ENCODE data around the gene ITSN1. TPM values are rescaled to one million over a fixed set of nuclear protein-coding genes. Genes with fewer than 3 reads are reported as not detected.
"Not testable (repeated sequence)": the region's sequence is repeated elsewhere in the genome, so short reads cannot be mapped to it uniquely, and the experiment has no call there.

Gene ITSN1
- total RNA-seq, 4 donors from 2014 or later = 50.4 to 208 (median 96.7) TPM

DNA sequence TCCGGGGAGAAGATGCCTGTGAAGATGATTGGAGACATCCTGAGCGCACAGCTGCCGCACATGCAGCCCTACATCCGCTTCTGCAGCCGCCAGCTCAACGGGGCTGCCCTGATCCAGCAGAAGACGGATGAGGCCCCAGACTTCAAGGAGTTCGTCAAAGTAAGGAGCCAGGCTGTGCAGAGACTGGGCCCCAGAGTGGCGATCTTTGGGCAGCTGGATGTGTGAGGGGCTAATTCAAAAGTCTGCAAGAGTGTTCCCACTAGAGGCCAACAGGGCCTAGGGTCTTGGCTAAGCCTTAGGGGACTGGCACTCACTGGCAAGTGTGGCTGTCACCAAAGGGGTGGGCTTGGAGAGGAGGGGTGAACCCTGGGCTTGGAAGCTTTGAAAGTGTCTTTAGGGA lies 222.9 kb downstream of the ITSN1 start:
- DNase-seq (ENCODE audit: low spot score in 2 of 2) = no peak
- H3K27me3 ChIP-seq = no peaks in the 10 kb centered on the region
- no peaks in the 10 kb centered on the region for H3K9me3 ChIP-seq
- no peak overlapping the region for H3K4me3 ChIP-seq
- no peak for TF ChIP-seq EP300 (IDR thresholded peaks at IDR 0.05)
- no peak for TF ChIP-seq POLR2A (IDR thresholded peaks at IDR 0.05)
- TF ChIP-seq, protein P1, sequence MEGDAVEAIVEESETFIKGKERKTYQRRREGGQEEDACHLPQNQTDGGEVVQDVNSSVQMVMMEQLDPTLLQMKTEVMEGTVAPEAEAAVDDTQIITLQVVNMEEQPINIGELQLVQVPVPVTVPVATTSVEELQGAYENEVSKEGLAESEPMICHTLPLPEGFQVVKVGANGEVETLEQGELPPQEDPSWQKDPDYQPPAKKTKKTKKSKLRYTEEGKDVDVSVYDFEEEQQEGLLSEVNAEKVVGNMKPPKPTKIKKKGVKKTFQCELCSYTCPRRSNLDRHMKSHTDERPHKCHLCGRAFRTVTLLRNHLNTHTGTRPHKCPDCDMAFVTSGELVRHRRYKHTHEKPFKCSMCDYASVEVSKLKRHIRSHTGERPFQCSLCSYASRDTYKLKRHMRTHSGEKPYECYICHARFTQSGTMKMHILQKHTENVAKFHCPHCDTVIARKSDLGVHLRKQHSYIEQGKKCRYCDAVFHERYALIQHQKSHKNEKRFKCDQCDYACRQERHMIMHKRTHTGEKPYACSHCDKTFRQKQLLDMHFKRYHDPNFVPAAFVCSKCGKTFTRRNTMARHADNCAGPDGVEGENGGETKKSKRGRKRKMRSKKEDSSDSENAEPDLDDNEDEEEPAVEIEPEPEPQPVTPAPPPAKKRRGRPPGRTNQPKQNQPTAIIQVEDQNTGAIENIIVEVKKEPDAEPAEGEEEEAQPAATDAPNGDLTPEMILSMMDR (IDR thresholded peaks at IDR 0.05) = no peak
- H3K27ac ChIP-seq = no peak overlapping the region
- 92 to 95% methylated on average over 9 of the region's 9 CpGs for WGBS, 2 donors
- no peaks in the 10 kb centered on the region for H3K4me1 ChIP-seq
- no peaks in the 10 kb centered on the region for H3K36me3 ChIP-seq

- Histone ChIP-seq H3K27ac (no peak overlapping the region), H3K4me3 (no peak overlapping the region), H3K9me3 (no peaks in the 10 kb centered on the region), H3K36me3 (no peaks in the 10 kb centered on the region), H3K27me3 (no peaks in the 10 kb centered on the region), H3K4me1 (no peaks in the 10 kb centered on the region)
- no peak for TF ChIP-seq POLR2A (IDR thresholded peaks at IDR 0.05)
- TF ChIP-seq EP300 (IDR thresholded peaks at IDR 0.05) = no peak
- TF ChIP-seq, protein P1 (IDR thresholded peaks at IDR 0.05) = no peak
- 73 to 88% methylated on average over 5 to 8 of the region's 8 CpGs for WGBS, 2 donors
- no peak for DNase-seq (ENCODE audit: low spot score in 2 of 2)
Observed at GRCh38 chr21:33865996-33866575, 223.8 kb downstream of the ITSN1 start.

GRCh38 chr21:33866826-33867225 lies 224.5 kb downstream of the ITSN1 start:
- no peak for DNase-seq (ENCODE audit: low spot score in 2 of 2)
- Histone ChIP-seq H3K27ac (no peak overlapping the region), H3K9me3 (no peaks in the 10 kb centered on the region), H3K4me3 (no peak overlapping the region), H3K27me3 (no peaks in the 10 kb centered on the region), H3K4me1 (no peaks in the 10 kb centered on the region), H3K36me3 (no peaks in the 10 kb centered on the region)
- WGBS, 2 donors = 70 to 88% methylated on average over 2 of the region's 2 CpGs
- TF ChIP-seq, protein P1 (IDR thresholded peaks at IDR 0.05) = no peak
- TF ChIP-seq POLR2A (IDR thresholded peaks at IDR 0.05) (no peak), EP300 (IDR thresholded peaks at IDR 0.05) (no peak)

- WGBS, 2 donors = 61 to 66% methylated on average over 13 of the region's 13 CpGs
Observed at GRCh38 chr21:33867868-33868267, 225.6 kb downstream of the ITSN1 start.

GRCh38 chr21:33869873-33870272 lies 227.6 kb downstream of the ITSN1 start:
- Histone ChIP-seq H3K27me3 (no peaks in the 10 kb centered on the region), H3K9me3 (no peaks in the 10 kb centered on the region), H3K4me3 (no peak overlapping the region), H3K4me1 (no peaks in the 10 kb centered on the region), H3K27ac (no peak overlapping the region), H3K36me3 (no peaks in the 10 kb centered on the region)
- no peak for DNase-seq (ENCODE audit: low spot score in 2 of 2)
- TF ChIP-seq, protein P1 (IDR thresholded peaks at IDR 0.05) = no peak
- TF ChIP-seq POLR2A (IDR thresholded peaks at IDR 0.05) (no peak), EP300 (IDR thresholded peaks at IDR 0.05) (no peak)

More at GRCh38 chr21:33867868-33868267, 225.6 kb downstream of the ITSN1 start:
- not testable (repeated sequence) for DNase-seq (ENCODE audit: low spot score in 2 of 2); H3K27me3 ChIP-seq; H3K4me3 ChIP-seq; H3K27ac ChIP-seq; H3K4me1 ChIP-seq; H3K9me3 ChIP-seq; H3K36me3 ChIP-seq

DNA sequence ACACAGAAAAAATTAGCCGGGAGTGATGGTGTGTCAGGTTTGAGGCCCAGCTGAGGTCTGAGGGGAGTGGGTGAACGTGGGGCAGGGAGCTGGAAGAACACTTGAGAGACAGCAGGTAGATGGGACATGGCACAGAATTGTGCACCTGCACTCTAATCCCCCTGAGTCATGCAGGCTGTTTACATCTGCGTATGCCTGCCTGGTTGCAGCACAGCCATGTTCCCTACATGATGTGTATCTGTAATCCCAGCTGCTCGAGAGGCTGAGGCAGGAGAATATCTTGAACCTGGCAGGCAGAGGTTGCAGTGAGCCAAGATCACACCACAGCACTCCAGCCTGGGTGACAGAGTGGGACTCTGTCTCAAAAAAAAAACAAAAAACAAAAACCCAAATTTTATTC lies 228.5 kb downstream of the ITSN1 start:
- Histone ChIP-seq H3K27me3 (no peaks in the 10 kb centered on the region), H3K4me3 (no peak overlapping the region), H3K27ac (no peak overlapping the region), H3K4me1 (no peaks in the 10 kb centered on the region), H3K36me3 (no peaks in the 10 kb centered on the region), H3K9me3 (no peaks in the 10 kb centered on the region)
- WGBS, 2 donors = 88% methylated on average over 4 of the region's 4 CpGs
- no peak for DNase-seq (ENCODE audit: low spot score in 2 of 2)
- TF ChIP-seq EP300 (IDR thresholded peaks at IDR 0.05) (no peak), POLR2A (IDR thresholded peaks at IDR 0.05) (no peak)
- TF ChIP-seq, protein P1 (IDR thresholded peaks at IDR 0.05) = no peak

Measured in tibial nerve (tissue), 4 donors.